GM19455 (cell line): Measurements from ENCODE around the gene RILPL2.
"Not testable (repeated sequence)": the region's sequence is repeated elsewhere in the genome, so short reads cannot be mapped to it uniquely, and the experiment has no call there.

ENCODE experiments used
- ATAC-seq: cut with Tn5 transposase; IDR thresholded peaks from one replicate; pipeline ENCODE4 v1.9.1; 2021; ENCODE audit not compliant: unreplicated experiment

Gene RILPL2, protein sequence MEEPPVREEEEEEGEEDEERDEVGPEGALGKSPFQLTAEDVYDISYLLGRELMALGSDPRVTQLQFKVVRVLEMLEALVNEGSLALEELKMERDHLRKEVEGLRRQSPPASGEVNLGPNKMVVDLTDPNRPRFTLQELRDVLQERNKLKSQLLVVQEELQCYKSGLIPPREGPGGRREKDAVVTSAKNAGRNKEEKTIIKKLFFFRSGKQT

DNA sequence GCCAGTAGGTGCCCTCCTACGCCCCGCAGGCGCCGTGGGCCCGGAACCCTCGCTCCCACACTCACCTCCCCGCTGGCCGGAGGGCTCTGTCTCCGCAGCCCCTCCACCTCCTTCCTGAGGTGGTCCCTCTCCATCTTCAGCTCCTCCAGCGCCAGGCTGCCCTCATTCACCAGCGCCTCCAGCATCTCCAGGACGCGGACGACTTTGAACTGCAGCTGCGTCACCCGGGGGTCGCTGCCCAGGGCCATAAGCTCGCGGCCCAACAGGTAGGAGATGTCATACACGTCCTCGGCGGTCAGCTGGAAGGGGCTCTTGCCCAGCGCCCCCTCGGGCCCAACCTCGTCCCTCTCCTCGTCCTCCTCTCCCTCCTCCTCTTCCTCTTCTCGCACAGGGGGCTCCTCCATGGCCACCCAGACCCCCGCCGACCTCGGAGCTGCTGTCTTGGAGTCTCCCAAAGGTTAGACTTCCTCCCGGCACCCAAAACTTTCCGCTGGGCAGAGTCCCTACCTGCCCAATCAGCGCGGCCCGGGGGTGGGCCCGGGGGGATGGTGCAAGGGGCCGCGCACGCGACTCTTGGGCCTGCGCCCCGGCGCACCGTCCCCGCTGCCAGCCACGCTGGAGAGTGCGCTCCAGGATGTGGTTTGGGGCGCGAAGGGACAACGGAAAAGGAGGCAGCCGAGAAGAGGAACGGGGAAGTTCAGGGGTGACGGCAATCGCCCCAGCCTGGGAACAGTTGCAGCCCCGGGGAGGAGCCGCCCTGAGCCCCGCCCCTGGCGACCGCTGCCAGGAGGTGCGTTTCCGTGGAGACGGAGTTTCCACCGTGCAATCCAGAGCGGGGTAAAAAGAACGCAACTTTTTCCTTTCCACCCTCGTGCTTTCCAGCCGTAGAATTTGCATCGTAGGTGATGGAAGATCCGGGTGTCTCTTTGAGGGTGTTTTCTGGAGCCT, at the start of gene RILPL2:
Gene RILPL2, minus strand, starts transcription at position 668 of the 948 bp plus-strand sequence. Its CDS starts 264 bp downstream, at position 404.
- peak; percentile 67 for ATAC-seq

DNA sequence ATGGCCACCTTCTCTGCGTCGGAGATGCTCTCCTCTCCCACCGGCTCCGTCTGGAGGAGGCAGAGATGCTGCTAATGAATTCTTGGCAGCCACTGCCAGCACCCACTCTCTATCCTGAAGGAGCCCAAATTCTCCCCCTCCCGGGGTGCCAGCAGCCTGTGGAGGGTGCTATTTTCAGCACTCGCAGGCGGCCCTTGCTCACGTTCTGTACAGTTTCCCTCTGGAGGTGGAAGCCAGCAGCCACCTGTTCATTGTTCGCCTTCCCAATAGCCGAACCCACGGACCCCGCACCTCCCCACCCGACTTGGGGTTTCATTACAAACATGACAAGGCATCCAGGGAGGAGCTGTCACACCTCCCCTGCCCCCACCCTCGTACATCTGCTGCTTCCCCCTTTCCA, 49.3 kb upstream of the RILPL2 start:
- no peak for ATAC-seq

DNA sequence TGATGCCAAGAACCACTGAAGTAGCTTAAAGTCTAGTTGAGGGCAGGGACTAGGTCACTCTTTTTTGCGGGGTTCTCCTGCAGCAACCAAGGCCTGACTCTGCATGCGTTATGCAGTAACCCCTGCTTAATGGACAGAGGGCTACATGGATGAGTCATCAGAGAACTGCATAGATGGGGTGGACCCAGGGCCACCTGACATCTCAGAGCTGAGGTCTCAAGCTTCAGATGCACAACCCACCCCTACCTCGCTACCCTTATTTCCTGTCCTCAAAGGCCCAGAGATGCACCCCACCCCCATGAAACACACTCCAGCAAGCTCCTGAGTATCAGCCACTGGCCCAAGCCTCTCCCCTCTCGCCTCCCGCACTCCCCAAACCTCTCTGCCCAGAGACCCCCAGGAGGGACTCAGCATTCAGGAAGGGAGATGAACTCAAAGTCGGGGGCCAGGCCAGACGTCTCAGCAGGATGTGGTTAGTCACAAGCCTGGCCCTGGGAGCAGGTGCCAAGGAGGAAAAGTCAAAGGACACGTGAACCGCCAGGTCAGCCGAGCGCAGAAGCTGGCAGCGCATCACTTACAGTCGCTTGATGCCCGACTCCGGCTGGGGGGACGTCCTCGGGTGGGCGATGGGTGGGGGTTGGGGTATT, 47.2 kb upstream of the RILPL2 start:
- no peak for ATAC-seq

DNA sequence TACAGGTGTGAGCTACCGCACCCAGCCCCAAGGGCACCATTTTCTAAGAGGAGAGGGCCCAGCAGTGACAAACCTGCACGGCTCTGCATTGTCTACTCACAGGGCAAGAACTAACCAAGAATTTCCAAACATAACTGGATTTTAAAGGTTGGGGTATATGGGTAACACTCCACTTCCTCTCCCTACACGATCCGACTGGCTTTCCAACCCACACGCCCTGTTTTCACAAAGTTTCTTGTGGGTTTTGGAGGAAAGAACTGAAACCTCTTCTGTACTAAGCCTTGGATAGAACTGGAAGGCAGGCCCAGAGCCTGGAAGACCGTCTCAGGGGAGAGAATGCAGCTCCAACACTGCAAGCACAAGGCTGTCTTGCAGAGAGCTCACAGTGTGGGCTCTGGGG, 46.4 kb upstream of the RILPL2 start:
- ATAC-seq: no peak

DNA sequence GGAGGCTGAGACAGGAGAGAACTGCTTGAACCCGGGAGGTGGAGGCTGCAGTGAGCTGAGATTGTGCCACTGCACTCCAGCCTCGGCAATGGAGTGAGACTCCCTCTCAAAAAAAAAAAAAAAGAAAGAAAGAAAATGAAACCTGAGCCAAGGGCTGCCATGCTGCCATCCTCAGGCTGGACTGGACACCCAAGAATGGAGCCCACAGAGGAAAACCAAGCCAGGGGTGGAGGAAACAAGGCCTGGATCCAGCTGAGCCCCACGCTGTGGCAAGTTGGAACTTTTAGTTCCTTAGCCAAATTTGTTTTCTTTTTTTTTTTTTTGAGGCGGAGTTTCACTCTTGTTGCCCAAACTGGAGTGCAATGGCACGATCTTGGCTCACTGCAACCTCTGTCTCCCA, 44.8 kb upstream of the RILPL2 start:
- not testable (repeated sequence) for ATAC-seq

DNA sequence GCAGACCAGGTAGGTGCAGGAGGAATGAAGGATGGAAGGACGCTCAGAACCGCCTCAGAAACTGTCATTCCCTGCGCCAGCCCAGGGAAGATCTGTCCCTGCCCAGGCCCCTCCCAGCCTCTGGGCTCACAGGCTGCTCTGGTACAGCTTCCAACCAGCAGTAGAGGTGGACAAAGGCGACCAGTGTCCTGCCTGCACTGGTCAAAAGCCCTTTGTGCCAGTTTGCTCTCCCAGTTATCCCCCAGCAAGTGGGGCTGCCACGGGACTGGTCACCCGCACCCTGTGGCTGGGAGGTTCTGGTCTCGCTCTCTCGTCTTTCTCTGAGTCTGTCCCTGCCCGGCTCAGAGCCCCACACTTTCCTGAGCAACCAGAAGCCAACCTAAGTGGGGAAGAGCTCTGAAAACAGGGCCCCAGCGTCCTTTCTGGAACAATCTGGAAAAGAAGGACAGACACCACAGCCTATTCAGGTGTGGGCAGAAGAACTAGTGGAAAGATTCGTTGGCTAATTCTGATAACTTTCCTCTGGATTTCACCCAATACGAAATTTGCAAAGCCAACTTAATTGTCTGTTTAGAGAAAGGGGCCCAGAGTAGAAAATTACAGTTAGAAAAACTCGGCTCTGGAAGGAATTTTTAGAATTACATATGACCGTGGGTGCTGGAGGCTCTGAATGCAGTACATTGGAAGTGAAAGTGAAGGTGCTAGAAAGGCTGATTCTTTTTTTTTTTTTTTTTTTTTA, 43.1 kb upstream of the RILPL2 start:
- no peak for ATAC-seq

DNA sequence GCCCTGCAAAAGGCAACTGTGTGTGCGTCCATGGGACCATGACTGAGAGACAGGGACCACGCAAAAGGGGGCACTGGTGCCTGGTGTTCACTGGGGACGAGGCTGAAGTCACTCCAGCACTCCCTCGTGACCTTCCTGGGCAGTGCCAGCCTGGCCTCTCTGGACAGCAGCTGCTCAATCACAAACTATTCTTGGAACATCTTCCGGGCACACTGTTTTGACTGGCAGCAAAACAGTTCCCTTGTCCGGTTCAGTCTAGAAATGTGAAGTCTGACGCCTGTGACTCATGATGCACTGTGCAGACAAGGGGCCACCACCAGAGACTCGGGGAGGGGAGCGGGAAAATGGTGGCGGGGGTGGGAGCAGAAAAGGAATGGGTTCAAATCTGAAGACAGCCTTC, 42.3 kb upstream of the RILPL2 start:
- ATAC-seq: no peak

DNA sequence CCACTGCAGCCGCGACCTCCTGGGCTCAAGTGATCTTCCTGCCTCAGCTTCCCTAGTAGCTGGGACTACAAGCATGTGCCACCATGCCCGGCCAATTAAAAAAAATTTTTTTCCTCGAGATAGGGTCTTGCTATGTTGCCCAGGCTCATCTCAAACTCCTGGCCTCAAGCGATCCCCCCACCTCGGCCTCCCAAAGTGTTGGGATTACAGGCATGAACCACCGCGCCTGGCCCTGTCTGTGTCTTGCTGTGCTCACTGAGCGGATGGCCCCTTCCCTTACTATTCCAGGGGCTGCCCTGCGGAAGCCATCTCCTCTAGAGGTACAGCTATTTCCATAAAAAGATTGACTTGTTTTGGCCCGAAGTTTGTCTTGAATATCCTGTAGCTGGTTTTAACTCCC, 41.6 kb upstream of the RILPL2 start:
- no peak for ATAC-seq

DNA sequence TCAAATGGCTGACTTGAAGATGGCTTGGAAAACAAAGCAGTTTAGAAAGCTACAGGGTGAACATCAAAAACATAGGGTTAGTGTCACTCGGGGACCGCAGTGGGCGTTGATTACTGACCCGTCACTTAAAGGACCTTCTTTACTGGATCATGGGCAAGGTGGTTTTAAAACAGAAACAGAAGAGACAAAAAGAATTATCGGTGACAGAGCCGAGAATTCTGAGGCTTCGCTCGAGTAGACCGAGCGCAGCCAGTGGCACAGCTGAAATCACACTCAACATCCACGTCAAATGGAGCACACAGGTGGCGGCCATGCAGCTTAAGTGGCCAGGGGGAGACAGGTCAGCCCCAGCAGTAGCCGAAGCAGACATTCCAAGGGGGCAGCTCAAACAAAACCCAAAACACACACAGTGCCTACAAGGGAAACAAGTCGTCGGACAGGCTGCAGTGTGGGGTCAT, 38.8 kb upstream of the RILPL2 start:
- no peak for ATAC-seq

DNA sequence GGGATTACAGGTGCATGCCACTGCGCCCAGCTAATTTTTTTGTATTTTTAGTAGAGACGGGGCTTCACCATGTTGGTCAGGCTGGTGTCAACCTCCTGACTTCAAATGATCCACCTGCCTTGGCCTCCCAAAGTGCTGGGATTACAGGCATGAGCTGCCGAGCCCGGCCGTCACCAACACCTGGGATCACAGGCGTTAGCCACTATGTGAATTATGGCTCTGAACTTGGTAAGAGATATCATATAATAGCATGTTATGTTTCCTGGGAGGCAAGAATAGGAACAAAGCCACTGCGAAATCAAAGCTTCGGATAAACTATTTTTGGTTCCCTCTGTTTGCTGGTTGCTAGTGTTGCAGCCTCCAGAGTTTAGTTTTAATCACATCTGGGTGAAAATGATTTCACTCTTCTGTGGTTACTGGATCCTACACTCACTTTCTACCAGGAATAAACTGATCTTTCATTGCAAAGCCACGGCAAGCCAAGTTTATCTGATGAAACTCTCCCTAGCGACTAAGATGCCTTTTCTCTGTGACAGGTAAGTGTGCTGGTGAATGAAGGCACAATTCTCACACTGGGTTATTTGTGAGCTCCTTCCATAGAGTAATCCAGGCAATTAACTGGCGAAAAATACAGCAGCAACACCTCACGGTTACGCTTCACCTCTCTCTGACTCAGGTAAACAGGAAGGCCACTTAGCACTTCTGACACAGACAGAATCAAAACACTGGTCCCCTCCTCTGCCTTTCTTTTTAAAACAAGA, 38.2 kb upstream of the RILPL2 start:
- ATAC-seq: no peak

DNA sequence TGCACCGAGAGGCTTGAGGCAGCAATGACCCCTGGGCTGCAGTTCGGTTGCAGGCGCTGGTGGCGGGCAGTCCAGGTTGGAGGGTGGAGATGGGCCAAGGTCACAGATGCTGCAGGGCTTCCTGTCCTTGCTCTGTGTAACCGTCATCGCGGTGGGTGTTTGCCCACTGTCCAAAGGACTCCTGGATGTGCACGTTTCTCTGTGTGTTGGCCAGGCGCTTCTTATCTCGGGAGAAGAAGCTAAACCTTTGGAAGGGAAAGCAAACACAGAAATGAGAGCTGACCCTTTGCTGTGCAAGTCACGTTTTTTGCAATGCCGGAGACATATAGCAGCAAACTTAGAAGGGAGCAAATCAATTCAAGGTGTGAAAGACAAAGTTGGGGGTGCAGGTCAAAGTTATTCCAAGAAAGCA, 36.0 kb upstream of the RILPL2 start:
- no peak for ATAC-seq

DNA sequence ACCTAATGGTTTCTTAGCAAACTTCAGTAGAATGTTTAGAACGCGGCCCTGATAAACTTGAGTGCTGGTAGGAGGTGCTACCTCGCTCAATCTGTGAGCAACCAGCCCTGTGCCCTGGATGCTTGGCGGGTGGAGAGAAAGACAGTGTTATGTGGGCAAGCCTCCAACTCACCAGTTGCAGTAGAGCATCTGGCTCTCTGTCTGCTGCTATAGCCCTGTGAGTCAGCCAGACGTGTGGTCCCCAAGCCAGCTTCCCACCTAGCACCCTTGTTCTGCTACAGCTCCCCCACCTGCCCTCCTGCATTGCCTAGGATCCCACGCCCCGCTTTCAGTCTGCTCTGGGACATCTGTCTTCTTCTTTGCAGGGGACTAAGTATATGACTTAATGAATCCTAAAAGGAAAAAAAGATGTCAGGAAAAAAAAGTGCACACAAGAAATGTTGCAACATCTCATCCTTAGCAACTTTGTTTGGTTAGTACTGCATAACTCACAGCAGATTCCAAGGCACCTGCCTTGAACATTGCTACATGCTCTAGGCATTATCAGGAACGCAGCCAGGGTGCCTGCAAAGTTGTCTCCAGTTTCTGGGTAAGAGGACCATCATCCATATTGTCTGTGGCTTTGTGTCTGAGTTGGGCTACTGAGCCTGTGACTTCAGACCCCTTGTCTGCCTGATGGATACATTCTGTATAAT, 35.0 kb upstream of the RILPL2 start:
- no peak for ATAC-seq

DNA sequence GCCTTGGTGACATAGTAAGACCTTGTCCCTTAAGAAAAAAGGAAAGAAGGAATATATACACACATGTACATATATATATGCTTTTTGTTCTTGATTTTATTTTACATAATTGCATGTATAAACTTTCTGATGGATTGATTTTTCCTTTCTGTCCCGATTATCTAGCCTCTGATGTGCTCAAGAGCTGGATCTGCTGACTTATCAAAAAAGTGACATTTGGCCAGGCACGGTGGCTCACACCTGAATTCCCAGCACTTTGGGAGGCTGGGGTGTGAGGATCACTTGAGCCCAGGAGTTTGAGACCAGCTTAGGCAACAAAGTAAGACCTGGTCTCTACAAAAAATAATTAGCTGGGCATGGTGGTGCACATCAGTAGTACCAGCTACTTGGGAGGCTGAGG, 33.5 kb upstream of the RILPL2 start:
- ATAC-seq: no peak

DNA sequence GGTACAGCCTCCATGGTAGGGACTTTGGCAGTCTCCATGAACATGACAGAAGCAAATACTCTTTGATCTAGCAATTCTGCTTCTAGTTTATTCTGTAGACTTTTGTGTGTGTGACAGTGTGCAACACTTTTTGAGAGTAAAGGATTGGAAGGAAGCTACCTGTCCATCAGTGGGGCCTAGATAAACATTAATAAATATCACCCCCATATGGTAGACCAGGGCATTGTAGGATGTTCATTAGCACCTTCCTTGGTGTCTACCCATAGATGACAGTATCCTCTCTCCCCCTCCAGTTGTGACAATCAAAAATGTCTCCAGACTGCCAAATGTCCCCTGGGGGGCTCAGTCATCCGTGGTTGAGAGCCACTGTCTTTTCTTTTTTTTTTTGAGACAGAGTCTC, 32.3 kb upstream of the RILPL2 start:
- no peak for ATAC-seq

DNA sequence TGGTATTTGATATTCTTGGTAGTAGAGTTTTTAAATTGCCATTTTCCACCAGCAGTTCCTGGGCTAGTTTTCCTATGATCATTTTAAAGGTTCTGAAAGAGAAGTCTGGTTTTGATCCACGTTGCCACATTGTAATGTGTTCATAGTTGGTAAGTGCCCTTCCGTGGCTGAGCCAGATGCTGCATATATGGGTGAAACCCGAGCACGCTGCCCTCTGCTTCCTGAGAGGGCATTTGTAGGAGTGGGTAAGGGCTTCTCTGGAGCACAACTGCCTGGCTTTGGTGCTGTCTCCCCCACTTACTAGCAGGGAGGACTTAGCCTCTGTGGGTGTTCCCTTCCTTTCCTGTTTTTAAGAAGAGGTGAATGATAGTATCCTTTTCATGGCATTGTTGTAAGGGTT, 28.6 kb upstream of the RILPL2 start:
- no peak for ATAC-seq

DNA sequence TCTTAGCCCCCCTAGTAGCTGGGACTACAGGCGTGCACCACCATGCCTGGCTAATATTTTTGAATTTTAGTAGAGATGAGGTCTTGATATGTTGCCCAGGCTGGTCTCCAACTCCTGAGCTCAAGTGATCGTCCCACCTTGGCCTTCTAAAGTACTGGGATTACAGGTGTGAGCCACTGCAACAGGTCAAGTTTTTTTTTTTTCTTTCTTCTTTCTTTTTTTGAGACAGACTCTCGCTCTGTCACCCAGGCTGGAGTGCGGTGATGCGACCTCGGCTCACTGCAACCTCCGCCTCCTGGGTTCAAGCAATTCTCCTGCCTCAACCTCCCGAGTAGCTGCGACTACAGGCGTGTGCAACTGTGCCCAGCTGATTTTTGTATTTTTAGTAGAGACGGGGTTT, 26.7 kb upstream of the RILPL2 start:
- not testable (repeated sequence) for ATAC-seq

DNA sequence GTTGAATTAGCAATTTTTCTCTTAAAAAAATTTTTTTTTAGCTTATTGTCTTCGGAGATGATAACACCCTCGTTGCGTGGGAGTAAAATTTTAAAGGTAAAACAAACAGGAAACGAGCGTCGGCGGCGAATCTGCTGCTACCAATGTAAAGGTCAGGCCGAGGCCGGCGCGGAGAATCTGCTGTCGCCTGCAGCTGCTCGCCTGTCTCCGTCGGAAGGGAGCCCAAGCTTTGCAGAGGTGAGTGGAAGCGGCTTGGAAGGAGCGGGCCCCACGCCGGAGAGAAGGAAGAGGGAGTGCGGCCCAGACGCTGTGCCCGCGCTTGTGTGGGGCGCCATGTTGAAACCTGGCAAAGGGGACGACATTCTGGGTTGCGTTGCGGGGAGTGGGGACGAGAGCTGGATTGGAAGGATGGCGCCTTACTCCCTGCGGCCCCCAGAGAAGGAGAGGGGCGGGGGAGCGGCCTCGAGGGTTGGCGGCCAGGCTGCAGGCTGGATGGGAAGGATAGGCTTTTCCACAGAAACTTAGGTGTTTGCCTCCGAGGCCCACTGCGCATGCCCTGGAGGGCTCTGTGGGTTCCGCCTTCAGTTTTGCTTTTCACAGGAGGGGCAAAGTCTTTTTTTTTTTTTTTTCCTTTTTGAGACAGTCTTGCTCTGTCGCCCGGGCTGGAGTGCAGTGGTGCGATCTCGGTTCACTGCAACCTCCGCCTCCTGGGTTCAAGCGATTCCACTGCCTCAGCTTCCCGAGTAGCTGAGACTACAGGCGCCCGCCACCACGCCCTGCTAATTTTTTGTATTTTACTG, 21.7 kb upstream of the RILPL2 start, which contains the start of gene SNRNP35:
Gene SNRNP35, plus strand, starts transcription at position 160 of the 800 bp plus-strand sequence. CDS start 7,402 bp downstream, outside the sequence.
- ATAC-seq: peak; percentile 62

DNA sequence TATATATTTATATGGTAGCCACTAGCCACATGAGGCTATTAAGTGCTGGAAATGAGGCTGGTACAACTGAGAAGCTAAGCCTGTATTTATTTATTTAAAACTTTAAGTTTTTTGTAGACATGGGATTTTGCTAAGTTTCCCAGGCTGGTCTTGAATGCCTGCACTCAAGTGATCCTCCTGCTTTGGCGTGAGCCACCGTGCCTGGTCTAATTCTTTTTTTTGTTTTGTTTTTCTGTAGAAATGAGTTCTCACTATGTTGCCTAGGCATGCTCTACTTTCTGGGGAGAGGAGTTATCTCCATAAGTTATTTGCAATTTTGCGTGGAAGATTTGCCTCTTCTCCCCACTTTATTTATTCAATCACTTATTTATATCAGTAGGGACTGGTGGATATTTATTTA, 16.7 kb upstream of the RILPL2 start:
- no peak for ATAC-seq

DNA sequence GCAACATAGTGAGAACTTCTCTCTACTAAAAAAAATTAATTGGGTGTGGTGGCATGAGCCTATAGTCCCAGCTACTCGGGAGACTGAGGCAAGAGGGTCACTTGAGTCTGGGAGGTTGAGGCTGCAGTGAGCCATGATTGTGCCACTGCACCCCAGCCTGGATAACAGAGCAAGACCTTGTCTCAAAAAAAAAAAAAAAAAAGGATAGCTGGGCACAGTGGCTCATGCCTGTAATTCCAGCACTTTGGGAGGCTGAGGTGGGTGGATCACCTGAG, 15.7 kb upstream of the RILPL2 start:
- not testable (repeated sequence) for ATAC-seq
